HG03342 (cell line): Measurements from ENCODE around the gene GPR137.

ENCODE experiments used
- ATAC-seq: cut with Tn5 transposase; IDR thresholded peaks from one replicate; pipeline ENCODE4 v1.9.1; 2021; ENCODE audit warnings: mild to moderate bottlenecking, moderate library complexity; ENCODE audit not compliant: unreplicated experiment

Gene GPR137

GRCh38 chr11:64263021-64263946 lies 22.4 kb upstream of the GPR137 start:
- ATAC-seq, result no peak

GRCh38 chr11:64263947-64264317 lies 21.7 kb upstream of the GPR137 start:
- ATAC-seq, result no peak

GRCh38 chr11:64264371-64264852 lies 21.2 kb upstream of the GPR137 start:
- ATAC-seq, result no peak

- no peak for ATAC-seq
Measured at GRCh38 chr11:64265176-64266160, 20.2 kb upstream of the GPR137 start.

- no peak for ATAC-seq
Measured at GRCh38 chr11:64266339-64266738, 19.3 kb upstream of the GPR137 start.

GRCh38 chr11:64267207-64267945 lies 18.3 kb upstream of the GPR137 start:
- no peak for ATAC-seq

GRCh38 chr11:64268025-64268892 lies 17.4 kb upstream of the GPR137 start:
- no peak for ATAC-seq

GRCh38 chr11:64268893-64269539 lies 16.6 kb upstream of the GPR137 start:
- ATAC-seq, result peak; percentile 15

GRCh38 chr11:64269540-64270220 lies 16.0 kb upstream of the GPR137 start:
- peak; percentile 63 for ATAC-seq

- no peak for ATAC-seq
Measured at GRCh38 chr11:64275031-64275800, 10.4 kb upstream of the GPR137 start.

- ATAC-seq, result no peak
Measured at GRCh38 chr11:64275841-64276240, 9.8 kb upstream of the GPR137 start.

- ATAC-seq, result no peak
Measured at GRCh38 chr11:64276653-64277431, 8.8 kb upstream of the GPR137 start.

- no peak for ATAC-seq
Measured at GRCh38 chr11:64278576-64279190, 7.0 kb upstream of the GPR137 start.

GRCh38 chr11:64281957-64282770 lies 3.5 kb upstream of the GPR137 start:
- ATAC-seq, result no peak

GRCh38 chr11:64283092-64283491 lies 2.6 kb upstream of the GPR137 start:
- no peak for ATAC-seq
